ENCODE results near the gene IGSF9B.
A peak's percentile ranks its signal among the peaks of the same experiment; 100 is the strongest.

DNA sequence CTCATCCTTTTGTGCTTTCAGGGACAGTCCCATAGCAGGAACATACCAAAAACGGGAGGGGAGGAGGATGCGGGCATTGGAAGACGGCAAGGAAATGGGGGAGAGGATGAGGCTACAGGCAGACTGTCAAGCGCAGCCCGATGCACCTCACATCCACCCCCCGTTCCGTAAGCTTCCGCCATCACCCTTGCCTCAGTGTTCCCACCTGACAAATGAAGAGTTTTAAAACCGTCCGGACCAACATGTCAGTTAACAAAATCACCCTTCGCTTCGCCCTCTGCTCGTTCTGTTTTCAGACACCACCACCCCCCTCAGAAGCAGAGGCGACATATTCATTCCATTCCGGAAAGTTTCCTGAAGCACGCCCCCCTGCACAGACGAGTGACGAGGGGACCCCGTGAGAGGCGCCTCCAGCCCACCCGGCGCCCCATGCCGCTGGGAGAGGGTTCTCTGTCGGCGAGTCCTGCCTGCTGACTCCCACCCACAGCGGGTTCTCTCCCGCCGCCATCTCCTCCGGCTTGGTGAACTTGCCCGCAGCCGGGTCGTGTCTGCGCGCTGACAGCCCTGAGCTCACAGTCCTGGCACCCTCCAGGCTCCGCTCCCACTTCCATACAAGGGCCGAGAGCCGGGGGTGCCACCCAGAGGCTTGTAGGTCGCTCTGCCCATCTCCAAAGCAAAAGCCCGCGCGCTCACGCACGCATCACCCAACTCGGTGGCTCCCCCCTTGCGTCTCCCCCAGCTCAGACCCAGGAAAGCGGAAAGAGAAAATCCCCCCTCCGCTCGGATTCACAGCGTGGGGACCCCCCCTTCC, 1.5 kb downstream of the IGSF9B start:
- TF ChIP-seq, protein P1, sequence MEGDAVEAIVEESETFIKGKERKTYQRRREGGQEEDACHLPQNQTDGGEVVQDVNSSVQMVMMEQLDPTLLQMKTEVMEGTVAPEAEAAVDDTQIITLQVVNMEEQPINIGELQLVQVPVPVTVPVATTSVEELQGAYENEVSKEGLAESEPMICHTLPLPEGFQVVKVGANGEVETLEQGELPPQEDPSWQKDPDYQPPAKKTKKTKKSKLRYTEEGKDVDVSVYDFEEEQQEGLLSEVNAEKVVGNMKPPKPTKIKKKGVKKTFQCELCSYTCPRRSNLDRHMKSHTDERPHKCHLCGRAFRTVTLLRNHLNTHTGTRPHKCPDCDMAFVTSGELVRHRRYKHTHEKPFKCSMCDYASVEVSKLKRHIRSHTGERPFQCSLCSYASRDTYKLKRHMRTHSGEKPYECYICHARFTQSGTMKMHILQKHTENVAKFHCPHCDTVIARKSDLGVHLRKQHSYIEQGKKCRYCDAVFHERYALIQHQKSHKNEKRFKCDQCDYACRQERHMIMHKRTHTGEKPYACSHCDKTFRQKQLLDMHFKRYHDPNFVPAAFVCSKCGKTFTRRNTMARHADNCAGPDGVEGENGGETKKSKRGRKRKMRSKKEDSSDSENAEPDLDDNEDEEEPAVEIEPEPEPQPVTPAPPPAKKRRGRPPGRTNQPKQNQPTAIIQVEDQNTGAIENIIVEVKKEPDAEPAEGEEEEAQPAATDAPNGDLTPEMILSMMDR (optimal IDR thresholded peaks at IDR 0.05 in 1 of 3, IDR thresholded peaks at IDR 0.05 in 1 of 3, conservative IDR thresholded peaks at IDR 0.05 in 1 of 3; ENCODE audit: extremely low read depth in 1 of 3, insufficient read depth in 2 of 3, low read length in 3 of 3) = no peak
- TF ChIP-seq EZH2 (IDR thresholded peaks at IDR 0.05; ENCODE audit: low read length) = peak; percentile 97

Measured in keratinocyte (primary cell).